ENCODE results near the gene HIPK2. TPM values are rescaled to one million over a fixed set of nuclear protein-coding genes. Genes with fewer than 3 reads are reported as not detected.

HIPK2 gene
- total and polyA plus RNA-seq, 5 experiments from 2014 or later, result 2.1 to 32.9 (median 4.3) TPM

GRCh38 chr7:139730746-139731612 is 46.8 kb downstream of the HIPK2 start:
- DNase-seq (peak in 7 of 10 donors; percentile 12 to 73 (median 53)), ATAC-seq (peak; percentile 75 to 98)
- H3K27ac Mint-ChIP-seq, result peak overlapping the region; percentile 3 to 81 (median 59)
- peak overlapping the region in 5 of 10 donors; percentile 1 to 71 (median 38) for H3K4me3 Mint-ChIP-seq
- peaks cover 0 to under 1% (median 0%) of the 10 kb centered on the region in 5 donors for H3K27me3 Mint-ChIP-seq
- H3K4me1 Mint-ChIP-seq, result peaks cover 32 to 71% (median 64%) of the 10 kb centered on the region in 4 donors
- POLR2A ChIA-PET, result no interaction called here
- peaks cover 0 to 22% (median 9%) of the 10 kb centered on the region in 3 donors for H3K36me3 Mint-ChIP-seq
- no peaks in the 10 kb centered on the region for H3K9me3 Mint-ChIP-seq

DNA sequence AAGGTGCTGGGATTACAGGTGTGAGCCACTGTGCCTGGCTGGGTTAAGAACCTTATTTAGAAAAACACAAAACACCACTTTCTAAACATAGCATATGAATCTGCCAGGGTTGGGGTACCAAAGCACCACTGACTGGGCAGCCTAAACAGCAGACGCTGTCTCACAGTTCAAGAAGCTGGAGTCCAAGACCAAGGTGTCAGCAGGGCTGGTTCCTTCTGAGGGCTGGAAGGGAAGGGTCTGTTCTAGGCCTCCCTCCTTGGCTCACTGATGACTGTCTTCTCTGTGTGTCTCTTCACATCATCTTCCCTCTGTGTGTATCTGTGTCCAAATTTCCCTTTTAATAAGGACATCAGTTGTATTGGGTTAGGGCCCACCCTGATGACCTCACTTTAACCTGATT is 49.6 kb downstream of the HIPK2 start:
- Mint-ChIP-seq H3K36me3 (peaks cover 0 to 22% (median 7%) of the 10 kb centered on the region in 3 donors), H3K9me3 (no peaks in the 10 kb centered on the region), H3K4me3 (no peak overlapping the region), H3K27ac (peak overlapping the region in 4 of 10 donors; percentile 6 to 81 (median 38)), H3K27me3 (no peaks in the 10 kb centered on the region), H3K4me1 (peaks cover 34 to 72% (median 58%) of the 10 kb centered on the region in 4 donors)
- POLR2A ChIA-PET, result no interaction called here
- no peak for ATAC-seq
- DNase-seq, result no peak

- no peaks in the 10 kb centered on the region for H3K9me3 Mint-ChIP-seq
- no peak for ATAC-seq
- peaks cover 0 to 20% (median 7%) of the 10 kb centered on the region in 3 donors for H3K36me3 Mint-ChIP-seq
- DNase-seq, result no peak
- H3K4me1 Mint-ChIP-seq, result peaks cover 34 to 65% (median 52%) of the 10 kb centered on the region in 4 donors
- peak overlapping the region in 1 of 10 donors; percentile 2 for H3K4me3 Mint-ChIP-seq
- POLR2A ChIA-PET, result no interaction called here
- peak overlapping the region in 3 of 10 donors; percentile 45 to 79 (median 72) for H3K27ac Mint-ChIP-seq
- H3K27me3 Mint-ChIP-seq, result no peaks in the 10 kb centered on the region
These were observed 50.6 kb downstream of the HIPK2 start for GRCh38 chr7:139727151-139727705.

- H3K4me1 Mint-ChIP-seq, result peaks cover 30 to 57% (median 46%) of the 10 kb centered on the region in 4 donors
- ATAC-seq, result no peak
- no peaks in the 10 kb centered on the region for H3K9me3 Mint-ChIP-seq
- H3K4me3 Mint-ChIP-seq, result peak overlapping the region in 2 of 10 donors; percentile 46 to 51
- peak overlapping the region in 6 of 10 donors; percentile 47 to 87 (median 64) for H3K27ac Mint-ChIP-seq
- peaks cover 0 to 20% (median 7%) of the 10 kb centered on the region in 3 donors for H3K36me3 Mint-ChIP-seq
- POLR2A ChIA-PET, result no interaction called here
- no peaks in the 10 kb centered on the region for H3K27me3 Mint-ChIP-seq
- DNase-seq, result no peak
These were observed 51.3 kb downstream of the HIPK2 start for GRCh38 chr7:139726485-139726869.

- H3K4me3 Mint-ChIP-seq, result peak overlapping the region in 5 of 10 donors; percentile 9 to 55 (median 46)
- no peaks in the 10 kb centered on the region for H3K9me3 Mint-ChIP-seq
- POLR2A ChIA-PET, result interaction anchor here (1.3 kb wide), 1 partner anchor 12 kb away, joined by 4 read pairs; no protein-coding TSS in a partner anchor
- H3K36me3 Mint-ChIP-seq, result peaks cover 0 to 20% (median 7%) of the 10 kb centered on the region in 3 donors
- peak overlapping the region in 8 of 10 donors; percentile 41 to 87 (median 69) for H3K27ac Mint-ChIP-seq
- no peaks in the 10 kb centered on the region for H3K27me3 Mint-ChIP-seq
- DNase-seq, result no peak
- no peak for ATAC-seq
- peaks cover 25 to 52% (median 41%) of the 10 kb centered on the region in 4 donors for H3K4me1 Mint-ChIP-seq
These were observed 51.8 kb downstream of the HIPK2 start for GRCh38 chr7:139725858-139726484.

- peaks cover 23 to 47% (median 35%) of the 10 kb centered on the region in 4 donors for H3K4me1 Mint-ChIP-seq
- peak overlapping the region in 3 of 10 donors; percentile 0 to 24 (median 9) for H3K4me3 Mint-ChIP-seq
- DNase-seq (no peak), ATAC-seq (peak in 1 of 2 donors; percentile 72)
- no peaks in the 10 kb centered on the region for H3K27me3 Mint-ChIP-seq
- H3K27ac Mint-ChIP-seq, result peak overlapping the region in 5 of 10 donors; percentile 2 to 67 (median 22)
- H3K9me3 Mint-ChIP-seq, result no peaks in the 10 kb centered on the region
- peaks cover 0 to 20% (median 7%) of the 10 kb centered on the region in 3 donors for H3K36me3 Mint-ChIP-seq
- POLR2A ChIA-PET, result interaction anchor here (1.2 to 1.3 kb wide), 3 partner anchors 9 to 43 kb away, joined by 3 to 5 read pairs (median 4); no protein-coding TSS in a partner anchor
These were observed 52.7 kb downstream of the HIPK2 start for GRCh38 chr7:139725077-139725476.

DNA sequence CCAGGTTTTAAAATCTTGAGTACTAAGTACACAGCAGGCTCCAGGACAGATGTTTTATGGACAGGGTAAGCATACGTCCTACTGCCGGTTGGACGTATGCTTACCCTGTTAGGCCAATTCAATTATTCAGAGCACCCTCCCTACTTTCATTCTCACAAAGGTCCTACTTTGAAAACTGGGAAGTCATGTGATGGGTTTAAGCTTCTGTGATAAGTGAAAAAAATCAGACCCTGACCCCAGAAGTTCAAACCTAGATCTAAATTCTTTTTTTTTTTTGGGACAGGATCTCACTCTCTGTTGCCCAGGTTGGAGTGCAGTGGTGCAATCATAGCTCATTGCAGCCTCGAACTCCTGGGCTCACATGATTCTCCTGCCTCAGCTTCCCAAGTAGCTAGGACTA is 55.2 kb downstream of the HIPK2 start:
- H3K36me3 Mint-ChIP-seq, result peaks cover 0 to 7% (median 0%) of the 10 kb centered on the region in 3 donors
- POLR2A ChIA-PET, result interaction anchor here (0.7 kb wide), 1 partner anchor 58 kb away, joined by 3 read pairs; no protein-coding TSS in a partner anchor
- ATAC-seq (no peak), DNase-seq (no peak)
- no peaks in the 10 kb centered on the region for H3K9me3 Mint-ChIP-seq
- H3K4me1 Mint-ChIP-seq, result peaks cover 21 to 37% (median 33%) of the 10 kb centered on the region in 4 donors
- no peaks in the 10 kb centered on the region for H3K27me3 Mint-ChIP-seq
- H3K27ac Mint-ChIP-seq, result no peak overlapping the region
- no peak overlapping the region for H3K4me3 Mint-ChIP-seq

DNA sequence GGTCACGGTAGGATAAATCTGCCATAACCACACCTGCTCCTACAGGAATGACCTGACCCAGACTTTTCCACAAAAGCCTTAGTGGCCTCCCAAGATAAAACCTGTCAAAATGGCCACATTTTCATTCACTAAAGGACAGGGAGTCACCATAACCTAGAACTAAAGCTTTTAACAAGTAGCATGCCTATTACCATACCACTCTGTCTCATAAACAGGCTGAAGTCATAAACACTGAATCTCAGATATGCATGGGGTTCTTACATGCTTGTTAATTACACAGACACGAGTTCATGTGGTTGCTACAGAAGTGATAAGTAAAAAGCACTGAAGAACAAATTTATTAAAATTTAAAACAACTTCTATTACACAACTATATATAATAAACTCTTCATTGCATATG is 56.0 kb downstream of the HIPK2 start:
- H3K36me3 Mint-ChIP-seq, result peaks cover 0 to 4% (median 3%) of the 10 kb centered on the region in 3 donors
- POLR2A ChIA-PET, result interaction anchor here (1.0 kb wide), 1 partner anchor 30 kb away, joined by 3 read pairs; no protein-coding TSS in a partner anchor
- H3K4me1 Mint-ChIP-seq, result peaks cover 18 to 30% (median 26%) of the 10 kb centered on the region in 4 donors
- no peak overlapping the region for H3K4me3 Mint-ChIP-seq
- ATAC-seq (no peak), DNase-seq (no peak)
- no peaks in the 10 kb centered on the region for H3K9me3 Mint-ChIP-seq
- H3K27me3 Mint-ChIP-seq, result no peaks in the 10 kb centered on the region
- no peak overlapping the region for H3K27ac Mint-ChIP-seq

GRCh38 chr7:139721417-139721816 is 56.4 kb downstream of the HIPK2 start:
- no peaks in the 10 kb centered on the region for H3K27me3 Mint-ChIP-seq
- H3K9me3 Mint-ChIP-seq, result no peaks in the 10 kb centered on the region
- no peak overlapping the region for H3K27ac Mint-ChIP-seq
- DNase-seq (no peak), ATAC-seq (no peak)
- no peak overlapping the region for H3K4me3 Mint-ChIP-seq
- H3K4me1 Mint-ChIP-seq, result peaks cover 14 to 27% (median 22%) of the 10 kb centered on the region in 4 donors
- POLR2A ChIA-PET, result interaction anchor here (1.0 kb wide), 1 partner anchor 29 kb away, joined by 3 read pairs; no protein-coding TSS in a partner anchor
- peaks cover 3 to 7% (median 7%) of the 10 kb centered on the region in 3 donors for H3K36me3 Mint-ChIP-seq

DNA sequence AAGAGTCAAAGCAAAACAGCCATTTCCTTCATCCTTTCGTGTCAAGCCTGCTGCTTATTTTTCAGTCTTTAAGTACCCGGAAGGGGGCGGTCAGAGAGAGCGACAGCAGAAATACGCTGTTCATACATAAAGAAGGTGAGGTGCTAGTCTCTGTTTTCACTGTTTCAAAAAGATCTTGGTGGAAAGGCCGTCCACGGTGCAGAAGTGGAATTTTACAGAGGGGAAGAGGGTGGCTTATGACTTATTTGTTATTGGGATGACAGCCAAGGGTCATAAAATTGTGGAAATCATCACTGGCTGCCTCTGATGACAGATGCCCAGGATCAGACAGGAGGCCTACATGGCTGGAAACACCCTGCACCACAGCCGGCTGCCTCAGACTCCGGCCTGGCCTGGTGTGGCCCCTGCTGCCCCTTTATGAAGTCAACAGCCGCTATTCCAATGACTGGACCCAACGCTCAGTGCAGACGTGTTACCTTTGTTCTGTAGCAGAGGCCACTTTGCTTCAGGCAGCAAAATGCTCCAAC is 57.0 kb downstream of the HIPK2 start:
- peak in 2 of 10 donors; percentile 23 to 29 for DNase-seq
- H3K27ac Mint-ChIP-seq, result no peak overlapping the region
- H3K4me1 Mint-ChIP-seq, result peaks cover 9 to 22% (median 16%) of the 10 kb centered on the region in 4 donors
- no peaks in the 10 kb centered on the region for H3K27me3 Mint-ChIP-seq
- H3K4me3 Mint-ChIP-seq, result no peak overlapping the region
- peak; percentile 42 to 61 for ATAC-seq
- no peaks in the 10 kb centered on the region for H3K9me3 Mint-ChIP-seq
- POLR2A ChIA-PET, result interaction anchor here (0.5 to 1.1 kb wide), 2 partner anchors 52 to 73 kb away, joined by 3 to 4 read pairs; no protein-coding TSS in a partner anchor
- peaks cover 8 to 13% (median 13%) of the 10 kb centered on the region in 3 donors for H3K36me3 Mint-ChIP-seq

DNA sequence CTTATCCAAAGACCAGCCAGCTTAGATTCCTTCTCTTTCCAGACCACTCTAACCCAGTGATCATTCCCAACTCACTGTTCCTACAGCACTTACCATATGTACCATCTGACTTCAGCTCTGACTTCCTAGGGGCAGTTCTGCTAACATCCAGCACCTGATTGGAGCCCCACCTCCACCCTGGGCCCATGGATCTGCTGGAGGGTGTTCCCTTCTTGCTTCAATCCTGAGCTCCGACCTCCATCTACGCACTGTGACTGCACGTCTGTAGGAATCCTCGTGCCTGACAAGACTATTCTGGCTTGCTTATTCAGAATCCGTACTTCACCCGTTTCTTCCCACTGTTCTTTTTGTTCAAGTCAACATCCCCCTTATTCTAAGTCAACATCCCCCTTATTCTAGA is 57.6 kb downstream of the HIPK2 start:
- POLR2A ChIA-PET, result interaction anchor here (1.1 kb wide), 1 partner anchor 73 kb away, joined by 3 read pairs; no protein-coding TSS in a partner anchor
- DNase-seq (no peak), ATAC-seq (no peak)
- Mint-ChIP-seq H3K36me3 (peaks cover 14 to 19% (median 19%) of the 10 kb centered on the region in 3 donors), H3K9me3 (no peaks in the 10 kb centered on the region), H3K27me3 (no peaks in the 10 kb centered on the region), H3K27ac (no peak overlapping the region), H3K4me1 (peaks cover 6 to 19% (median 13%) of the 10 kb centered on the region in 4 donors), H3K4me3 (no peak overlapping the region)

DNA sequence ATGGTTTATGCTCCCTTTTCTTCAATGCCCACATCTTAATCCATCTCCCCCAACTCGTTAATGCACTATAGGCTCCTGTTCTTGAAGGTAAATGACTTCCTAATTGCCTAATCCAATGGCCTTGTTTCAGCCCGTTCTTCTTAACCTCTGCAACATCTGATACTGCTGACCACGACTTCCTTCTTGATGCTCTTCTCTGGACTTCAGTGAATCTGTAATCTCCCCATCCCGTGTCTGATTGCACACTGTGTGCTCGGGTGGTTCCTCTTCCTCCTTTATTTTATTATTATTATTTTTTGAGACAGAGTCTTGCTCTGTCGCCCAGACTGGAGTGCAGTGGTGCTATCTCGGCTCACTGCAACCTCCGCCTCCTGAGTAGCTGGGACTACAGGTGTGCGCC is 58.9 kb downstream of the HIPK2 start:
- DNase-seq, result no peak
- Mint-ChIP-seq H3K36me3 (peaks cover 15 to 31% (median 27%) of the 10 kb centered on the region in 3 donors), H3K4me1 (peaks cover 0 to 24% (median 7%) of the 10 kb centered on the region in 4 donors), H3K9me3 (no peaks in the 10 kb centered on the region), H3K4me3 (no peak overlapping the region), H3K27me3 (no peaks in the 10 kb centered on the region), H3K27ac (no peak overlapping the region)
- no peak for ATAC-seq
- POLR2A ChIA-PET, result no interaction called here
